GM12878 (cell line): ENCODE results near the gene N4BP2. TPM values are rescaled to one million over a fixed set of nuclear protein-coding genes. Genes with fewer than 3 reads are reported as not detected.

Source experiments
- ATAC-seq: fragments of 200-7000 bp; cut with Tn5 transposase; 3 replicates; pipeline ENCODE4 v1.9.1; 2020; ENCODE audit warnings: mild to moderate bottlenecking, moderate library complexity
- BruUV-seq: library from RNA; stranded (reverse); fragments of 400-500 nt; replicated peaks from 2 replicates; lab custom pipeline; 2021; lab: Mats Ljungman, UMichigan
- CTCF ChIA-PET: fragments of 300-600 bp; sonication (Branson Sonifier 250); formaldehyde crosslinking; extraction: SDS; loops from one replicate; lab custom pipeline; 2021; ENCODE audit warnings: inconsistent platforms; lab: Yijun Ruan, JAX
- POLR2A ChIA-PET: fragments of 350-600 bp; formaldehyde crosslinking; extraction: SDS; loops from one replicate; lab custom pipeline; 2021; ENCODE audit warnings: inconsistent platforms; lab: Charles Lee
- RAD21 ChIA-PET: fragments of 300-600 bp; sonication (Branson Sonifier 250); formaldehyde crosslinking; loops from one replicate; lab custom pipeline; 2023; ENCODE audit warnings: antibody characterized with exemption; ENCODE audit not compliant: unreplicated experiment; lab: Charles Lee
- SMC1A ChIA-PET: fragments of 300-600 bp; sonication (Branson Sonifier 250); formaldehyde crosslinking; loops from one replicate; lab custom pipeline; 2023; ENCODE audit not compliant: unreplicated experiment, uncharacterized antibody; lab: Charles Lee
- DNase-seq: peaks from one replicate; pipeline ENCODE4 v3.0.0-alpha.2; 2011; ENCODE audit warnings: low read depth, low spot score
- FAIRE-seq: peaks from 3 replicates; lab custom pipeline; 2011; peaks lifted over from hg19 to GRCh38; lab: Jason Lieb, UNC
- H2AFZ ChIP-seq: 2 replicates; pipeline ENCODE4 v1.6.0; 2011; ENCODE audit warnings: low read depth, low read length, control low read depth; ENCODE audit not compliant: control insufficient read depth
- H3K27ac ChIP-seq: 2 replicates; pipeline ENCODE4 v1.5.1; 2011; ENCODE audit warnings: control low read depth; ENCODE audit not compliant: control insufficient read depth, insufficient read depth
- H3K27me3 ChIP-seq, 2 experiments: replicated peaks in 1 of 2; 2 replicates each; pipeline versions ENCODE4 v1.6.0 to v1.6.1; 2011; ENCODE audit warnings: low read length in 1 of 2; ENCODE audit not compliant: control insufficient read depth in 2 of 2, insufficient read depth in 2 of 2
- H3K36me3 ChIP-seq, 2 experiments: 2 replicates each; pipeline ENCODE4 v1.5.1; 2011; ENCODE audit warnings: low read length in 1 of 2; ENCODE audit not compliant: control insufficient read depth in 2 of 2, insufficient read depth in 2 of 2
- H3K4me1 ChIP-seq: 2 replicates; pipeline ENCODE4 v1.6.1; 2011; ENCODE audit warnings: mild to moderate bottlenecking, low read length, moderate library complexity, mixed read lengths; ENCODE audit not compliant: control insufficient read depth, insufficient read depth
- H3K4me2 ChIP-seq: 2 replicates; pipeline ENCODE4 v1.6.0; 2011; ENCODE audit warnings: control low read depth; ENCODE audit not compliant: control insufficient read depth, insufficient read depth
- H3K4me3 ChIP-seq: fragments of 200-600 bp; sonication (generic); 2 replicates; pipeline ENCODE4 v1.5.1; 2016
- H3K79me2 ChIP-seq: 2 replicates; pipeline ENCODE4 v1.6.0; 2011; ENCODE audit warnings: low read length; ENCODE audit not compliant: control insufficient read depth, insufficient read depth
- H3K9ac ChIP-seq: 2 replicates; pipeline ENCODE4 v1.8.0; 2011; ENCODE audit warnings: low read length, control low read depth, mixed read lengths; ENCODE audit not compliant: control insufficient read depth, insufficient read depth
- H3K9me3 ChIP-seq: replicated peaks from 3 replicates; pipeline ENCODE4 v1.5.1; 2011; ENCODE audit warnings: mild to moderate bottlenecking, low read length; ENCODE audit not compliant: control insufficient read depth, insufficient read depth
- H4K20me1 ChIP-seq: 2 replicates; pipeline ENCODE4 v1.6.0; 2011; ENCODE audit not compliant: control insufficient read depth, insufficient read depth
- EGR1 ChIP-seq, 2 experiments: IDR thresholded peaks; 1 replicate in 1 of 2; 2 replicates in 1 of 2; pipeline ENCODE4 v1.6.1; 2011 to 2012; ENCODE audit warnings: low read depth in 2 of 2, low read length in 2 of 2, borderline replicate concordance in 1 of 2, mild to moderate bottlenecking in 1 of 2, moderate library complexity in 1 of 2
- ELK1 ChIP-seq: IDR thresholded peaks from 2 replicates; pipeline ENCODE4 v1.6.1; 2012; ENCODE audit warnings: low read depth, low read length, improper control_type of control experiment
- ESRRA ChIP-seq: IDR thresholded peaks from 2 replicates; pipeline ENCODE4 v1.6.1; 2012; ENCODE audit warnings: mild to moderate bottlenecking, low read length, improper control_type of control experiment
- HDGF ChIP-seq: fragments of 450-650 bp; IDR thresholded peaks from 2 replicates; pipeline ENCODE4 v1.6.1; 2016; ENCODE audit warnings: antibody characterized with exemption
- LARP7 ChIP-seq: fragments of 450-650 bp; IDR thresholded peaks from 2 replicates; pipeline ENCODE4 v1.6.1; 2017; ENCODE audit warnings: mild to moderate bottlenecking
- MEF2B ChIP-seq: fragments of 450-650 bp; IDR thresholded peaks from 2 replicates; pipeline ENCODE4 v1.6.1; 2018; ENCODE audit warnings: mild to moderate bottlenecking, moderate library complexity; ENCODE audit not compliant: partially characterized antibody, poor library complexity, severe bottlenecking
- MYB ChIP-seq: fragments of 150-350 bp; IDR thresholded peaks from 2 replicates; pipeline ENCODE4 v1.6.1; 2014; ENCODE audit warnings: mild to moderate bottlenecking, low read depth, low read length, borderline replicate concordance
- NR2F1 ChIP-seq: fragments of 450-650 bp; conservative IDR thresholded peaks from 2 replicates; pipeline ENCODE4 v1.6.1; 2017; ENCODE audit warnings: mild to moderate bottlenecking
- SMAD1 ChIP-seq: fragments of 450-650 bp; IDR thresholded peaks from 2 replicates; pipeline ENCODE4 v1.6.1; 2018; ENCODE audit warnings: mild to moderate bottlenecking, low read depth; ENCODE audit not compliant: partially characterized antibody
- SREBF1 ChIP-seq: IDR thresholded peaks from 2 replicates; pipeline ENCODE4 v1.6.1; 2012; ENCODE audit warnings: mild to moderate bottlenecking, low read length
- STAT3 ChIP-seq: IDR thresholded peaks from 2 replicates; pipeline ENCODE4 v1.6.1; 2011; ENCODE audit warnings: low read depth, low read length, improper control_type of control experiment
- SUZ12 ChIP-seq: fragments of 200-600 bp; sonication (generic); IDR thresholded peaks from one replicate; pipeline ENCODE4 v1.6.1; 2018; ENCODE audit warnings: antibody characterized with exemption, mild to moderate bottlenecking; ENCODE audit not compliant: unreplicated experiment
- USF1 ChIP-seq: IDR thresholded peaks from 2 replicates; pipeline ENCODE4 v1.6.1; 2011; ENCODE audit warnings: borderline replicate concordance, low read depth, mild to moderate bottlenecking, moderate library complexity, mixed read lengths, low read length; ENCODE audit not compliant: insufficient read depth; ENCODE audit errors: extremely low read length
- ZBTB40 ChIP-seq: fragments of 450-650 bp; IDR thresholded peaks from 2 replicates; pipeline ENCODE4 v1.6.1; 2016; ENCODE audit warnings: mild to moderate bottlenecking, moderate library complexity, borderline replicate concordance
- ZNF217 ChIP-seq: fragments of 450-650 bp; IDR thresholded peaks from 2 replicates; pipeline ENCODE4 v1.6.1; 2017; ENCODE audit warnings: antibody characterized with exemption, mild to moderate bottlenecking
- ZNF274 ChIP-seq: IDR thresholded peaks from one replicate; pipeline ENCODE4 v1.8.0; 2011; ENCODE audit not compliant: insufficient read length, insufficient read depth
- WGBS: methylation state at CpG from one replicate; pipeline ENCODE4 v1.1.6; 2016; ENCODE audit warnings: low lambda C conversion rate; ENCODE audit not compliant: insufficient replicate concordance, insufficient coverage; ENCODE audit errors: missing lambda C conversion rate; 5-methylcytosine and 5-hydroxymethylcytosine counted together
- in situ Hi-C: fragments of 300-500 bp; cut with MboI; formaldehyde crosslinking; loops from 9 replicates; pipeline ENCODE4 v1.14.3; 2018; ENCODE audit warnings: mixed read lengths
- intact Hi-C: fragments of 100-400 bp; cut with micrococcal nuclease; formaldehyde crosslinking; loops from one replicate; pipeline ENCODE4 v1.14.2; 2022; ENCODE audit not compliant: unreplicated experiment
- polyA plus RNA-seq, 11 experiments: library from polyadenylated mRNA; depleted of rRNA in 4 of 11; unstranded in 6 of 11; stranded (reverse) in 5 of 11; fragments of >200 nt; fragmentation: Nextera tagmentation in 4 of 11; fragmentation: Illumina TruSeq in 1 of 11; extraction: Ambion mirVana in 4 of 11; extraction: Trizol in 1 of 11; gene quantifications; 1 replicate in 1 of 11; 2 replicates in 10 of 11; pipeline versions ENCODE4 v1.2.1 to v1.2.3, GENCODE V29; 2011 to 2016; ENCODE audit warnings: inconsistent platforms in 2 of 11, missing spikeins in 2 of 11, low read depth in 1 of 11
- total RNA-seq, 4 experiments: library from RNA; depleted of rRNA in 3 of 4; stranded (reverse); fragments of >200 nt in 3 of 4; fragmentation: Illumina TruSeq in 1 of 4; extraction: Trizol in 1 of 4; gene quantifications; 2 replicates each; pipeline versions ENCODE4 v1.2.1 to v1.2.3, GENCODE V29; 2013 to 2021
- TF ChIP-seq, protein P1 (sequence below): fragments of 450-650 bp; IDR thresholded peaks from 2 replicates; pipeline ENCODE4 v1.6.1; 2017; ENCODE audit warnings: low read depth, mild to moderate bottlenecking, moderate library complexity

The N4BP2 gene
- total and polyA plus RNA-seq, 10 of the 15 experiments (the other 5 are each of a cell fraction or from before 2014, with no cell fraction given), result 2.3 to 18.7 (median 10.0) TPM

GRCh38 chr4:40119344-40119743 is 62.7 kb downstream of the N4BP2 start:
- H3K79me2 ChIP-seq, result no peaks in the 10 kb centered on the region
- POLR2A ChIA-PET, result interaction anchor here (1.5 to 2.3 kb wide), 2 partner anchors 11 to 13 kb away, joined by 3 to 7 read pairs; no protein-coding TSS in a partner anchor
- no peaks in the 10 kb centered on the region for H3K27me3 ChIP-seq
- 98% methylated on average over 3 of the region's 3 CpGs for WGBS
- H3K4me2 ChIP-seq, result no peak overlapping the region
- no peak overlapping the region for H3K27ac ChIP-seq
- intact Hi-C loops (no loop called here), in situ Hi-C loops (no loop called here)
- RAD21 ChIA-PET, result interaction anchor here (0.6 to 1.2 kb wide), 2 partner anchors 61 to 110 kb away, joined by 3 read pairs; no protein-coding TSS in a partner anchor
- DNase-seq, result no peak
- no peak overlapping the region for H2AFZ ChIP-seq
- CTCF ChIA-PET, result interaction anchor here (1.0 kb wide), 1 partner anchor 206 kb away, joined by 3 read pairs; no protein-coding TSS in a partner anchor
- FAIRE-seq, result no peak
- no peaks in the 10 kb centered on the region for H4K20me1 ChIP-seq
- no peaks in the 10 kb centered on the region for H3K9me3 ChIP-seq
- no peak for ATAC-seq
- BruUV-seq, result no TSS peak
- H3K4me1 ChIP-seq, result no peaks in the 10 kb centered on the region
- no peak overlapping the region for H3K9ac ChIP-seq
- no peaks in the 10 kb centered on the region for H3K36me3 ChIP-seq
- SMC1A ChIA-PET, result interaction anchor here (0.7 to 2.2 kb wide), 7 partner anchors 11 to 214 kb away, joined by 3 to 9 read pairs (median 4); no protein-coding TSS in a partner anchor
- no peak overlapping the region for H3K4me3 ChIP-seq
- no peak for TF ChIP-seq EGR1 (IDR thresholded peaks at IDR 0.05; ENCODE audit: borderline replicate concordance in 1 of 2, low read depth in 2 of 2, low read length in 2 of 2)
- no peak for TF ChIP-seq ZNF274
- no peak for TF ChIP-seq ZNF217
- TF ChIP-seq LARP7, result no peak
- no peak for TF ChIP-seq USF1
- TF ChIP-seq ELK1, result no peak
- TF ChIP-seq, protein P1, sequence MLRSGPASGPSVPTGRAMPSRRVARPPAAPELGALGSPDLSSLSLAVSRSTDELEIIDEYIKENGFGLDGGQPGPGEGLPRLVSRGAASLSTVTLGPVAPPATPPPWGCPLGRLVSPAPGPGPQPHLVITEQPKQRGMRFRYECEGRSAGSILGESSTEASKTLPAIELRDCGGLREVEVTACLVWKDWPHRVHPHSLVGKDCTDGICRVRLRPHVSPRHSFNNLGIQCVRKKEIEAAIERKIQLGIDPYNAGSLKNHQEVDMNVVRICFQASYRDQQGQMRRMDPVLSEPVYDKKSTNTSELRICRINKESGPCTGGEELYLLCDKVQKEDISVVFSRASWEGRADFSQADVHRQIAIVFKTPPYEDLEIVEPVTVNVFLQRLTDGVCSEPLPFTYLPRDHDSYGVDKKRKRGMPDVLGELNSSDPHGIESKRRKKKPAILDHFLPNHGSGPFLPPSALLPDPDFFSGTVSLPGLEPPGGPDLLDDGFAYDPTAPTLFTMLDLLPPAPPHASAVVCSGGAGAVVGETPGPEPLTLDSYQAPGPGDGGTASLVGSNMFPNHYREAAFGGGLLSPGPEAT, result no peak
- TF ChIP-seq NR2F1, result no peak
- no peak for TF ChIP-seq ESRRA
- TF ChIP-seq SMAD1, result no peak
- no peak for TF ChIP-seq SUZ12
- TF ChIP-seq ZBTB40, result no peak
- no peak for TF ChIP-seq MEF2B
- TF ChIP-seq STAT3, result no peak
- no peak for TF ChIP-seq HDGF
- no peak for TF ChIP-seq MYB
- TF ChIP-seq SREBF1, result no peak
